COR-L47 (cell line): ENCODE results near the gene ZNF385B.

Source experiments
- DNase-seq: peaks from one replicate; lab custom pipeline; 2025; lab: John Stamatoyannopoulos, UW

The ZNF385B gene

GRCh38 chr2:179438654-179439053 lies 422.8 kb downstream of the ZNF385B start:
- no peak for DNase-seq

DNA sequence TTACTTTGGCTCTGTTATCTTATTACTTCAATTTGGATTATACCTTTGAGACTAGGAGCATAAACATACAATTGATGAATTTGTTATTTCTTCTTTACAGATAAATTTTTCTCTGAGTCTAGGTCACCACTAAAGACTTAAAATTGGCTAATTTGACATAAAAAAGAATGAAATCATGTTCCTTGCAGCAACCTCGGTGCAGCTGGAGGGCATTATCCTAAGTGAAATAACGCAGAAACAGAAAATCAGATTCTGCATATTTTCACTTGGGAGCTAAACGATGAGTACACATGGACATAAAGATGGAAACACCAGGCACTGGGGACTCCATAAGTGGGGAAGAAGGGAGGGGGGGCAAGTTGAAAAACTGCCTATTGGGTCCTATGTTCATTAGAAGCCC lies 424.0 kb downstream of the ZNF385B start:
- DNase-seq, result no peak

DNA sequence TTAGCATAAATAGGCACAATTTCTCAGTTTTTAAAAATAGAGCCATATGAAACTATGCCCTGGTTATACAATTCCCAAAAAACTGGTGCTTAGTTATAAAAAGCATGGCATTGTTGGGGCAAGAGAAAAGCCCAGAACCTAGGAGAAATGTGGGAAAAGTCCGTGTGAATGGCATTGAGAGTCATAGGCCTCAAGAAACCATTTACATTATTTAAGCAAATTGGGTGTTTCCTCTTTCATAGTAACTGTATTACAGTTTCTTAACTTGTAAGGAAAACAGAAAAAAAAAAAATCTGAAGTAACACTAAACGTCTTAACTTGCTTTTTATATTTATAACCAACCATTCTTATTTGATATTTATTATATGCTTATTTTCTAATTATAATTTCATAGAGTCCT lies 425.8 kb downstream of the ZNF385B start:
- no peak for DNase-seq

GRCh38 chr2:179435000-179435399 lies 426.4 kb downstream of the ZNF385B start:
- no peak for DNase-seq

GRCh38 chr2:179434357-179434756 lies 427.1 kb downstream of the ZNF385B start:
- no peak for DNase-seq

DNA sequence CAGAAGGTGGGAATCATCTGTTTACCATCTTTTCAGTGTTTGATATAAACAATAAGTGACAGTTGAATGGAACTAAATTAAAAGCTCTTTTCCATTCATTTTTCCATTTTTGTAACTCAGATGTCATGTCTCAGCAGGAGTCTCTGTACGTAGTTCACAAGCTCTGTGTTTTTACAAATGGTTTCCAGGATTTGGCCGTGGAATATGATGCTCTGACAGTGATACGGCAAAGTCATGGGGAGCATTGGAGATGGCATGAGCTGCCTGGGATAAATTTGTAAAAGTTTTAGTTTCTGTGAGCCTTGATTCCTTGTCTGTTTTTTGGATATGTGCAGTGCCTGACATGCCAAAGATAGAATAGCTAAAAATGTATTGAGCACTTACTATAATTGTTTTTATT lies 428.7 kb downstream of the ZNF385B start:
- no peak for DNase-seq

- no peak for DNase-seq
Observed at GRCh38 chr2:179429597-179429996, 431.8 kb downstream of the ZNF385B start.

DNA sequence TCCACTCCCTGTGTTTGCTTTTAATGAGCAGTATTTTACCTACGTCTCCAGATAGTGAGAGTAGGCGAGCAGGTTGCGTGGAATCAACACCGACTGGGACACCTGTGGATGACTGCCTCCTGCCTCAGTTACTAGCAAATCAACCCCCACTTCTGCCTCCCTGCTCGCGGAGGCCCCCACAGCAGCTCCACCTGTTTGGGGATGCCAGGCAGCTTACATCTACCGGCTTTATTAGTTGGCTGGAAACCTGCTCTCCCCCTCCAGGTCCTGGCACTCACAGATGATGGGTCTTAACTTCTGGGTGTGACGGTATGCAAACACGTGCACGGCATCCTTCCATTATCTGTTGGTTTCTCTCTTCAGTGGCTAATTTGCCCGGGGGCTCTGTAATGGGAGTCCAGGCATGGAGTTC lies 432.3 kb downstream of the ZNF385B start:
- DNase-seq, result no peak

GRCh38 chr2:179428649-179429048 lies 432.8 kb downstream of the ZNF385B start:
- no peak for DNase-seq

DNA sequence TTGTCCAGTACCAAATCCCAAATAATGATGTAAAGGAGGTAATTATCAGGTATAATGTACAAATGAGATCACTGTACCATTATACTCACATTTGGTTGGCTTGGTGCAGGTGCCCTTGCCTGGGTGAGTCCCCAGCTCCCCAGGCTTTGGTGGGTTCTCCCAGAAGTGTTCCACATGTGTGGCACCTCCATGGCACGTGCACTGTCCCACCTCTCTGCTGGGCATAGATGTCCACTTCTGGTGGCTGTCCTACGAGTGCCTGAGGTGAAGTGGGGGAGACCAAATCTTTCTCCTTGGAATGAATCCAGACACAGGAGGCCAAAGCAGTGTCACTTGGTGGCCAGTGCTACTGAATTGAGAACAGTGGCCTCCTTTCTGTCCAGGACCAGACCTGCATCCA lies 434.3 kb downstream of the ZNF385B start:
- no peak for DNase-seq

DNA sequence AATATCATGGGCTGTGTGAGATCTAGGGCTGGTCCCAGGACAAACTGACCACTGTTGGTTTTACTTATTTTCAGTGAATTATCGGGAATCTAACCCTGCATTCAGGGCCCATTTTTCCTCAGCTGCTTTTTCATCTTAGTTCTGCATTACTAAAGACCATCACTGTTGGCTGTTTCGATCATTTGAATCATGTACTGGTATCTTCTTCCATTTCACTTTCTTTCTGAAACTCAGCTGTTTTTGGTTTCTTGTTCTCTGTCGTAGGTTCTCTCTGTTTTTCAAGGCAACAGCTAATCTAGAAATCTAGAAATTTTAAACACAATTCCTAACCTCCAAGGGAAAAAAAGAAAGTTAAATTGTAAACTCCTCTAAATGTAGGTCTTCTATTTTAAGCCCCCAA lies 436.8 kb downstream of the ZNF385B start:
- no peak for DNase-seq

- DNase-seq, result peak; percentile 66
Observed at GRCh38 chr2:179422037-179422643, 439.3 kb downstream of the ZNF385B start.

DNA sequence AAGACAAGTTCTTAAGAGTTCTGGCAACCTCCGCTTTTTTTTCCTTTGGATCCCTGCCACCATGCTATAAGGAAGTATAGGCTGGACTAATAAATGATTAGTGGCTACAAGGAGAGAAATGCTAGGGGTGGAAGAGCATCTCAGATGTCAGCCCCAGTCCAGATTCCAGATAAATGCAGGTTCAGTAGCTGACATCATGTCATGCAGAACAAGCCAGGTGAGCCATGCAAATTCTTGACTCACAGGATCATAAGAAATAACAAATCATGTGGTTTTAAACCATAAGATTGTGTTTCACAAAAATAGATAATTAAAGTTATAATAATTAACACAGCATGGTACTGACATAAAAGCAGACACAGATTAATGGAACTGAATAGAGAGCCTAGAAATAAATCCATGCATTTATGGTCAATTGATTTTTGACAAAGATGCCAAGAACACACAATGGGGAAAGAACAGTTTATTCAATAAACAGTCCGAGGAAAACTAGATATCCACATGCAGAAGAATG lies 443.9 kb downstream of the ZNF385B start:
- peak; percentile 81 for DNase-seq

- no peak for DNase-seq
Observed at GRCh38 chr2:179412112-179412511, 449.3 kb downstream of the ZNF385B start.

DNA sequence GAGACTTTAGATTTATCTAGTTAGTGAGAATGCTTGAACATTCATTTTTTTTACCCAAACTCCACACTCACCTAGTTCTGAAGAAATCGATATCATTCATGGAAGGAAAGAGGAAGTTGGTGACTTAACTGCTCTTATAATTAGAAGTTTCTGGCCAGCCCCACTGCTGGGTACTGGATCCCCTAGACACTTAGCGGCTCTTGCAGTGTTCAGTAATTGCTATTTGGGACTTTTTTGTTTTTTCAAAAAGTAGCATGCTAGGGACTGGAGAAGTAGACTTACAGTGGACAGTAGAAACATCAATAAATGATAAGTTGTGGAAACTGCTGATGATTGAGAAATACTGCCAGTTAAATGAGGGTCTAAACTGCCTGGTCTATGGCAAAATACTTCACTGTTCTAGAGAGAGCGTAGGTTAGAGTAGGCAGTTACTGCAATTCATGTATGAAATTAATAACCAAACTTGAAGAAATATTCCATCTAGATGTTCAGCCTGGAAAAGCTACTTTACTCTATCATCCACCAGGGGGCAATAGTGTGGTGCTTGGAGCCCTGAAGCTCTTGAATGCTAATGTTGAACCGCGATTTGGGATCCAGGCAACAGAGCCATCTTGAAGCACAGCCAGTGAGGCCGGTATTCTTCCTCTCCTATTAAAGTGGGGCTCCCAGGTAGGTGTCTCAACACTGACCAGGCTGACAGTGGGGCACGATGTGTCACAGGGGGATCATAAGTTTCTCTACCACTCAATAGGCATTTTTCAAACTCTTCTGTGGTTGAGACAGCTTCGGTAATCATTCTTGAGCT lies 450.7 kb downstream of the ZNF385B start:
- DNase-seq, result peak; percentile 66

GRCh38 chr2:179403624-179404023 lies 457.8 kb downstream of the ZNF385B start:
- no peak for DNase-seq

- DNase-seq, result no peak
Observed at GRCh38 chr2:179393481-179393880, 467.9 kb downstream of the ZNF385B start.
